GM18526 (cell line): ENCODE measurements around the gene PACSIN2.

ENCODE experiments used
- POLR2A ChIP-seq: IDR thresholded peaks from 3 replicates; pipeline ENCODE4 v1.6.1; 2011; ENCODE audit not compliant: insufficient read length; ENCODE audit errors: extremely low read depth

PACSIN2 gene

DNA sequence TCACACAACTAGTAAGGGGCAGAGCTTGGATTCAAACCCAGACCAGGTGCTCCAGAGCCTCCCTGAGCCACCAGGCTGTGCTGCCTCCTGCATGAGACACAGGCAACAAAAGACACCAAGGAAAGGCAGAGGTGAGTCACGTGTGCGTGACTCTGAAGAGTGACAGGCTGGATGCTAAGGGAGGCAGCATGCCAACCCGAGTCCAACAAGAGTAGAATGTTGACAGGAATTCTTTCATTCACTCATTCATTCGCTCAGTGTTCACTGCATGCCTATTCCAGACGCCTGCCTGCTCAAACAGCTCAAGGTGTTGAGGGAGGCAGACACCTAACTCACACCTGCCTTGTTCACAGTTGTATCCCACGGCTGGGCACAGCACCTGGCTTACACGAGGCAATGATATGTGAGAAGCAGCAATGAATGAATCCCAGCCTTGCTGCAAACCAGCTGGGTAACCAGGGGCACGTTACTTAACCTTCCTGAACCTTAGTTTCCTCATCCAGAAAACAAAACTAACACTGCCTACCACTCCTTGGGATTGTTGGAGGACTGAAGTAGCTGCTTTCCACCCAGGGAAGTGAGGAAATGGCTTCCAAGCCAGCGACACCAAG is 84.0 kb downstream of the PACSIN2 start:
- no peak for TF ChIP-seq POLR2A

DNA sequence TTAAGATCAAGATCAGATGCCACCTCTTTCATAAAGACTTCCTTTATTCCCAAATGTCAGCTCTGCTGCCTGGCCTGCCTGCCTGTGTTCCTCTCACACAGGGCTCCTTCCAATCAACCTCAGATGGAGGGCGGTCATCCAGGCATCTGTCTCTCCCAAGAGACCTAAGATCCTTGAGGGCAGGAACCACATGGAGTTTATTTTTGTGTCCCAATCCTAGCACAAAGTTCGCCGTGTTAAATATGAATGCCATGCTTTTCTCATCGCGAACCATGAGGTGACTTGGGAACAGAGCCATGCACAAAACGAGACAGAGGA is 85.2 kb downstream of the PACSIN2 start:
- no peak for TF ChIP-seq POLR2A

DNA sequence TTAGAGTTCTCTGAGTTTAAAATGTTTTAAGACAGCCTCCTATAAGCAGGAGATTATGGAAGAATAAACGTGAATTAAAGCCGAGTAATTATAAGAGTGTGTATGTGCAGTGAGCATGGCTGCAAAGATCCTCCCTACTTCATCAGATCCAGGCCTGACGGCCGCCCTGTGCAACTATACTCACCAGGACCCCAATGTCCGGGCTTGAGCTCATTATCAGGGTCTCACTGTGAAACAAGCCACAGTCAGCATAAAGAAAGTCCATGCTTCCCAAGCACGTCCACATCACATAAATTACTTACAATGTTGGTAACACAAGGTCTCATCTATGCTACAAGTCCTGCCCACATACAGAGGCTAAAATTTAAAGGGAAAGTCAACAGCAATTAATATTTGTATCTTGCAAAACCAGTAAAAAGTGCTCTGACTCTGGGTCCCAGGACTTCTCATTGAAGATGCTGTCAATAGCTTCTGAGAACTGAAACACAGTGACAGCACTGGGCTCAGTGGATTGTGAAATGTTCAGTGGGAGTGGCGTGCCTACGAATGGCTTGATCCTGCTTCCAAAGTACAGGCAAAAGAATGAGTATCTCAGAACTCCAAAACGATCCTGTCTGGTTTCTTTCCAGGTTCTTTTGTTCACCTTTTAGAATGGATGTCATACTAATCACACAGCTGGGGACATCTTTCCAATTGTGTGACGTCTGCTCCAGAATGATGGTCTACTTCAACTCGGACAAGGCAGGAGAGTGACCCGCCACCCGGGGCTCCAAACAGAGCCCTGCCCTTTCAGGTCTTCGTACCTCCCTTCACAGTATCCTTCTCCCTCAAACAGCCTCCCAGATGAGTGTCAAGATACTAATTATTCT is 85.7 kb downstream of the PACSIN2 start:
- TF ChIP-seq POLR2A = no peak

DNA sequence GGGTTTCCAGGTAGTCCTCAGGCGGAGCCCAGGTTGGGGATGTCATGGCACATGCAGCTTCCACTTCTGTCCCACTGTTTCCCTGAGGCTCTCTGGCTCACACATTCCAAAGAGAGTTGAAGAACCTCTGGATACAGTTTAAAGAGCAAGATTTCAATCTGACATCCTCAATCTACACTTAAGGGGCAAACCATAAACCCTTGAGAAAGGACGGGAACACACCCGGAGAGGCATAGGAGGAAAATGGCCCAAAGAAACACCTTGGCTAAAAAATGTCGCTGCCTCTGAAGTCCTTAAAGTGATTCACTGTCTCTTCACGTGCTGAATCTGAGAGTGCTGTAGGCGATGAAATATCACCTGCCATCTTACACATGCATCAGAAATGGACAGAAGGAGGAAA is 87.0 kb downstream of the PACSIN2 start:
- TF ChIP-seq POLR2A = no peak

DNA sequence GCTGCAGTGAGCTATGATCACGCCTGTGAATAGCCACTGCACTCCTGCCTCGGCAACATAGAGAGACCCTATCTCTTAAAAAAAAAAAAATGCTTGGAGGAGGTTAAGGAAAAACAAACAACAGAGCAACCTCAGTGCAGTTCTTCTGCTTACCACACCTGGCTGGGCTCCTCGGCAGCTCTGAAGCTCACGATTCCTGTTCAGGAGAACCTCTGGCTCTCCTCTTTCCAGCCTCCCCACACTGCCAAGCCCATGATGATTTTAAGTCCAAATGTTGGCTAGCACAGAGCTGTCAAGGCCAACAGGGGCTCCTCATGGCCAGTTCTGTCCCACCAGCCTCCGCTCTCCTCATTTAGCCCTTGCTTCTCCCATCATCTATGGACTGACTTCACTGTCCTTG is 88.2 kb downstream of the PACSIN2 start:
- no peak for TF ChIP-seq POLR2A

DNA sequence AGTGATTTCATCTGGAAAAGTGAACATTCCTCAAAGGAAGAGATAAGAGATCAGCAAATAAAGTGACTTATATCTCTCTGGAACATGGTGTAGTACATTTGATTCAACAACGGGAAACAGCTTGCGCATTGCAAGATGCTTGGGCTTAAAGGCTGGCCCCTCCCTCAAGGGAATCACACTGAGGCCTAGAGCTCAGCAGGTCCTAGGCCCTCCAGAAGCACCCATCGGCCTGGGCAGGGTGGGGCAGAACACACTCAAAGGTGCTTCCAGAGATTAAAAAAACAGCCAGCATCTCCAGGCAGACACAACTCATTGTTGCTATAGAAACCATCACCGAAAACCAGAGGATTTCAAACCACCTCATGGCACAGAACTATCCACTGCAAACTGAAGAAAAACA is 88.8 kb downstream of the PACSIN2 start:
- TF ChIP-seq POLR2A = no peak

DNA sequence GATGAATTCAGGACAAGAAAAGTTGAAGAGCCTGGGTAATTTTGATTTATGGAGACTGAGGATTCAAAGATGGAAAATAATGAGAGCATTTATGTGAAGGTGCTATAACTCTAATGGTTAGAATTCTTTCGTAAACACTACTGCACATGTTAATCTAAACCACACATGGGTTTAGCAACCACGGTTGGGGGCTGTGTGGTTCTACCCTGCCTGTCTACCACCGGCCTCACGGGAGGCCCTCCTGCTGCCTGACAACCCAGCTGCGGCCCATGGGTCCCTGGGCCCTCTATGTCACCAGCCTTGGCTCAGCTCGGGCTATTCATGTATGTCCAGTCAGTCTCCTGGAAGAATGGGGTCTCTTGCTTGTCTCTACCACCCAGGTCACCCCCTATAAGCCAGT is 89.4 kb downstream of the PACSIN2 start:
- TF ChIP-seq POLR2A = no peak

DNA sequence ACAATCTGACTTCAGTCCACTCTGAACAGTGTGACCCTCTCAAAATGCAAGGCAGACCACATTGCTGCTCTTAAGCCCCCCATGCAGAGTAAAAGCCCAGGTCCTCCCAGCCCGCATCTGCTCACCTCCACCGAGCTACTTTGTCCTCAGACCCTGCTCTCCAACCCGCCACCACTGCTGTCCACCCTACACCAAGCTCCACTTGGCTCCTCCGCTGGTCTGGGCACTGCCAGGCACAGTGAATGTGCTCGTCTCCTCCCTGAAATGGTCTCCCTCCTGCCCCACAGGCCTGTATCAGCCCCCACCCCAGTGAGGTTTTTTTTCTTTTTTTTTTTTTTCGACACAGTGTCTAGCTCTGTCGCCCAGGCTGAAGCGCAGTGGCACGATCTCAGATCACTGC is 90.5 kb downstream of the PACSIN2 start:
- TF ChIP-seq POLR2A = no peak

DNA sequence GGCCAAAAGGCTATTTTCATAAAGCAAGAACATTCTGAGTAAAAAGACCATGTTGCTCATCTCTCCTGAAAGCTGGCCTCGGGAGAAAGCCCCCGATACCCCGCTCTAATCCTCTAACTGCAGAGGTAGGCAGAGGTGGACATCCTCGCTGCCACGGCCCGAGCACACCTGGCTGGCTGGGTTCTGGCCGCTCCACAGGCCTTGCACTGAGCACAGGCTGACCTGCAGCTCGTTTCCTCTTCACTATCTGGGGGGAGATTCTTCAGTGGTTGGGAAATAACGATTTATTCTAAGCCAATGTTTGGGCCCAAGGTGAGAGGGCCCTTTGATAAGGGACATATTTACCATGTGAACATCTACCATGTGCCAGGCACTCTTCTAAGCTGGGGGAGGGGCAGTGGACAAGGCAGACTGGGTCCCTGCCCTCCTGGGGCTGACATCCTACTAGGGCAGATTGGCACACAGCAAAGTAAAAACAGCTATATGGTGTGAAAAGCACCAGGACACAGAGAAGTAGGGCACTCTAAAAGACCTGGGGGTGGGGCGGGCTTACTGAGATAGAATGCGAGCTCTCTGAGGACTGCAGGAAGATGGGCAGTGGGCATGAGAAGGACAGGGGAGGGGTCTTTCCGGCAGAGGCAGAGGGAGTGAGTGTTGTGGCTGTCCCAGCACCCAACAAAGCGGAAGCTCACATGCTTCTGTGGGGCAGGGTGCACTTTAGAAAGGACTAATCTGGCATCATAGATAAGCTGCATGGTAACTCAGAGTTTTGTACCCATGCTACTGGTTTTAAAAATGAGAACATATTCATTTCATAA is 92.4 kb downstream of the PACSIN2 start:
- TF ChIP-seq POLR2A = no peak

DNA sequence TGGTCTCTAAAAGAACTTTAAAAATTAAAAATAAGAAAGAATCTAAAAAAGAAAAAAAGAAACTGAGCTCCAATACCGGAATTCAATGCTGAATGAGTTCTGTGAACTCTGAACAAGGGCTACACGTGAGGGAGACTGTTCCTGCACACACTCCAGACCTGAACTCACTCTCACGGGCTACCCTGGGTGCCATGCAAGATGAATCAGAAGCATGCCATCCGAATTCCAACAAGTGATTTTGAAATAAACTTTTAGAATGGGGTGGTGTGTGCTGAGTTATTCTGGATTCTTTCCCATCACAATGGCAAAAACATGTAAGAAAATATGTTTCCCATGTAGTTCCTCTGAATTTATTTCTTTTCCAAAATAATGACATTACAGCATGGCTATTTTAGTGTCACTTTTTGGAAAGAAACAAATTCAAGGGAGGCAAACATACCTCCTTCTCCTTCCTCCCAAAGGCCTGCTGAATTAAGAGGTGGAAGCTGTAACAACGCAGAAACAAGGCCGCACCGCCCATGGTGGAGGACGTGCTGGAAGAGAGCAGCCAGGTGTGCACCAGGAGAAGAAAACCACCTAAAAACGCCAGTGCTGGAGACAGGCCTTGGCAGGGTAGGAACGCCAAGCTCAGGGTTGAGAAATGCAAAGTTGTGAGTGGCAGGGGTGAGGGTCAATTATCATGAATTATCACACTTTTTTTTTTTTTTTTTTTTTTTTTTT is 94.7 kb downstream of the PACSIN2 start:
- no peak for TF ChIP-seq POLR2A

DNA sequence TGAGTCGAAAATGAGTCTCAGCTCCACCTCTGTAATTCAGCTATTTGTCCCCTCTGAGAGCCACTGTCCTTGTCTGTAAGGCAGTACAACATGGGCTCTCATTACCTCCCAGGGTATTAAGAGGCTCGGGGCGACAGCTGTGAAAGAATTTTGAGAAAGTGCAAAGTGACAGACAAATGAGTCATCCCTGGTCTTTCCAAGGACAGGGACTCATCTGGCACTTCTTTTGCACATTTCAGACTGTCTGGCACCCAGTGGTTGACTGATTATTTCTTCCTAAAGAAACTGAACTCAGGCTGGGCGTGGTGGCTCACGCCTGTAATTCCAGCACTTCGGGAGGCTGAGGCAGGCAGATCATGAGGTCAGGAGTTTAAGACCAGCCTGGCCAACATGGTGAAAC is 95.8 kb downstream of the PACSIN2 start:
- TF ChIP-seq POLR2A = no peak

DNA sequence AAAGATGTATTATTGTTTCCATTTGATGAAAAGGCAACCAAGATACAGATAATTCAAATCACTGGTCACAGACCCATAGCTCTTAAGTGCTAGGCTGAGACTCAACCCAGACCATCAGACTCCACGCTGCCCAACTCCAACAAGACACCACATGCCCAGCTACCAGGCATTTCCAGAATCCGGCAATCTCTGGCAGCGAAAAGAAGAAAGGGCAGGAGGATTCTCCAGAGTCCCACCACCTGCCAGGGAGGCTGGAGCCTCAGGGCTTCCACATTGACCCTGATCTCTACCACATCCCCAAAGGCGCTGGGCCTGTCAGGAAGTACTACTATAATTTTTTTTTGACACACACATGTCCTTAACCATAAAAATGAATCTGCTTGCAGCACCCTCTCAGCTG is 96.4 kb downstream of the PACSIN2 start:
- TF ChIP-seq POLR2A = no peak

DNA sequence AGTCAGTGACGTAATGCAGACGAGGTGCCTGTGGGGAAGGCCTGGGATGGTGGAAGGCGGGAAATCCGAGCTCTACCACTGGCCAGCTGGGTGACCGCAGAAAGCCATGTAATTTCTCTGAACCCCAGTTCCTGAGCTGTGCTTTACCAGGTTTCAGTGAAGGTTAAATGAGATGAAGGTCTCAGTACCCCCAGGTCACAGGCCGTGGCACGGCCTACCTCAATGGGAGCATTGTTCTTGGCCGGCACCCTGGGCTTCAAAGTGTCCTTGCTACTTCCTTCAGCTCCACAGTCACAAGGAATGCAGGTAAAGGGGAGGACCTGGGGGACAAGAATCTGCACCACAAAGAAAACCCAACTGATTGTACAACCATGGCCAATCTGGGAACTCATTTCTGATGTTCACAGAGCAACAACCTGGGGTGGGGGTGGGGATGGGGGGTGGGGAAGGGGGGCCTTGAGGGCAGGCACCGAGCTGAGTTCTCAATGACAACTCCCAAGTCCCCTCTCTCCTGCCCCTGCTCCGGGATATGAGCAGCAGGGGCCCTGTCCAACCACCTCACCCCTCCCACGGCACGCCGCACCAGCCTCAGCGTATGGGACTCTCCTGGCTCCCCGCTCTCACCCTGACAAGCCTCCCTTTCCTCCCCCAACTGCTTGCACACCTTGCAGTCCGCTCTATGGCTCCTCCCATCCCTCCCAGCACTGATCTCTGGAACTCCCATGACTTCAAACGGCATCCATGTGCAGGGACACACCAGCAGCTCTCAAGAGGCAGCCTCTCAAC is 98.8 kb downstream of the PACSIN2 start:
- TF ChIP-seq POLR2A = no peak

DNA sequence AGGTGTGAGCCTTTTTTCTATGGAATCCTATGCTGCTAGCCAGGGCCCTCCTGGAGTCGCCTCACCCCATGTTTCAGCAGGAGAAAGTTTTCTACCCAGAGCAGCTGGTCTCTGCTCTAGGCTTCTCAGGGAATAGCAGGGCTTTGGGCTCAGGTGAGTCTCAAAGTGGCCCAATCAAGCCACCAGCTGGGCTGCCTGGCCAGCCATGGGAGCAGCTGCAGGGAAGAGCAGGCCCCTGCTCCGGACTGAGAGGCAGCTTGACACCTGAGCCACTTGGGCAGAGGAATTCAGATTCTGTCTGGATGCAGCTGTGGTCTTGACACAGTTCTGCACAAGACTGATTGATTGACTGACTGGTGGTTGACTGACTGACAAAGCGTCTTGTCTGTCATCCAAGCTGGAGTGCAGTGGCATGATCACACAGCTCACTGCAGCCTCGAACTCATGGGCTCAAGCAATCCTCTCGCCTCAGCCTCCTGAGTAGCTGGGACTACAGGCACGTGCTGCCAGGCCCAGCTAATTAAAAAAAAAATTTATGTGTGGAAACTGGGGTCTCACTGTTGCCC is 100.4 kb downstream of the PACSIN2 start:
- TF ChIP-seq POLR2A = no peak
